Urothelium cell line (cell line): Measurements from ENCODE around the gene HOXC11.

Experiments used
- DNase-seq: peaks from one replicate; pipeline ENCODE4 v3.0.0; 2011; ENCODE audit warnings: low spot score, mixed read lengths
- FAIRE-seq: peaks from 2 replicates; lab custom pipeline; 2011; peaks lifted over from hg19 to GRCh38; lab: Jason Lieb, UNC

HOXC11 gene

GRCh38 chr12:53995378-53996239, 22.7 kb downstream of the HOXC11 start:
- DNase-seq (peak; percentile 79), FAIRE-seq (no peak)

- FAIRE-seq (no peak), DNase-seq (no peak)
Observed at GRCh38 chr12:53996240-53997203, 23.6 kb downstream of the HOXC11 start.

GRCh38 chr12:53997204-53998109, 24.5 kb downstream of the HOXC11 start:
- DNase-seq (no peak), FAIRE-seq (no peak)

GRCh38 chr12:53998110-53998899, 25.4 kb downstream of the HOXC11 start:
- DNase-seq (no peak), FAIRE-seq (no peak)

GRCh38 chr12:53998900-53999236, 25.9 kb downstream of the HOXC11 start:
- DNase-seq (no peak), FAIRE-seq (no peak)

- DNase-seq = peak; percentile 72
Observed at GRCh38 chr12:53999559-54000115, 26.7 kb downstream of the HOXC11 start.

GRCh38 chr12:54000116-54001114, 27.5 kb downstream of the HOXC11 start, which contains the start of gene HOXC9:
Gene HOXC9 (plus strand): TSS chr12:54000161. CDS start chr12:54000189, 28 bp downstream.
- DNase-seq (peak; percentile 44), FAIRE-seq (no peak)

More at GRCh38 chr12:53999559-54000115, 26.7 kb downstream of the HOXC11 start:
- FAIRE-seq = no peak

GRCh38 chr12:54001283-54002187, 28.6 kb downstream of the HOXC11 start:
- no peak for FAIRE-seq
- no peak for DNase-seq

- DNase-seq = no peak
- FAIRE-seq = no peak
Observed at GRCh38 chr12:54002278-54002914, 29.5 kb downstream of the HOXC11 start.

- DNase-seq = no peak
- no peak for FAIRE-seq
Observed at GRCh38 chr12:54002915-54003389, 30.0 kb downstream of the HOXC11 start.

GRCh38 chr12:54003625-54004024, 30.7 kb downstream of the HOXC11 start:
- no peak for DNase-seq
- no peak for FAIRE-seq

GRCh38 chr12:54004063-54004840, 31.3 kb downstream of the HOXC11 start:
- DNase-seq = no peak
- FAIRE-seq = no peak

- FAIRE-seq = no peak
- DNase-seq = no peak
Observed at GRCh38 chr12:54004841-54005530, 32.1 kb downstream of the HOXC11 start.

- FAIRE-seq (no peak), DNase-seq (no peak)
Observed at GRCh38 chr12:54005531-54005852, 32.6 kb downstream of the HOXC11 start.

GRCh38 chr12:54005853-54006558, 33.1 kb downstream of the HOXC11 start:
- DNase-seq (peak; percentile 83), FAIRE-seq (peak; percentile 37)
